Colonic mucosa (tissue), 4 donors: ENCODE data around the gene THSD4. TPM values are rescaled to one million over a fixed set of nuclear protein-coding genes. Genes with fewer than 3 reads are reported as not detected.

Source experiments
- DNase-seq: peaks from one replicate; pipeline ENCODE4 v3.0.0-alpha.2; 2020
- H3K27ac ChIP-seq: fragments of 200-600 bp; one replicate; pipeline ENCODE4 v1.8.0; 2021
- H3K27me3 ChIP-seq: fragments of 200-600 bp; one replicate; pipeline ENCODE4 v1.8.0; 2021
- H3K36me3 ChIP-seq: fragments of 200-600 bp; one replicate; pipeline ENCODE4 v1.8.0; 2021
- H3K4me1 ChIP-seq: fragments of 200-600 bp; one replicate; pipeline ENCODE4 v1.8.0; 2021; ENCODE audit warnings: mild to moderate bottlenecking
- H3K4me3 ChIP-seq: fragments of 200-600 bp; one replicate; pipeline ENCODE4 v1.8.0; 2021
- H3K9ac ChIP-seq, 2 donors: one replicate each; pipeline ENCODE4 v1.7.0; 2013; ENCODE audit warnings: control low read depth in 2 of 2, low read depth in 2 of 2, low read length in 2 of 2
- H3K9me3 ChIP-seq: fragments of 200-600 bp; one replicate; pipeline ENCODE4 v1.8.0; 2021
- CTCF ChIP-seq: fragments of 200-600 bp; IDR thresholded peaks from one replicate; pipeline ENCODE4 v1.8.0; 2022; ENCODE audit warnings: antibody characterized with exemption, mild to moderate bottlenecking
- intact Hi-C: fragments of 100-400 bp; cut with DNase I; formaldehyde crosslinking; loops from one replicate; pipeline ENCODE4 v1.14.1; 2022
- total RNA-seq, 2 donors: library from RNA; stranded (reverse); fragmentation: NEBNext Ultra II Directional in 1 of 2; extraction: Animal tissue kit (Norgen Biotek cat#: 25700) in 1 of 2; gene quantifications; one replicate each; pipeline ENCODE4 v1.2.1, GENCODE V29; 2021
- donor health status: healthy.
- donor health status: DM: no; HTN: no; CAD: no.
- donor health status: DM: no; HTN: no; CAD: no.

THSD4 gene
- total RNA-seq, 2 donors from 2014 or later: 18.8 to 23.5 TPM

DNA sequence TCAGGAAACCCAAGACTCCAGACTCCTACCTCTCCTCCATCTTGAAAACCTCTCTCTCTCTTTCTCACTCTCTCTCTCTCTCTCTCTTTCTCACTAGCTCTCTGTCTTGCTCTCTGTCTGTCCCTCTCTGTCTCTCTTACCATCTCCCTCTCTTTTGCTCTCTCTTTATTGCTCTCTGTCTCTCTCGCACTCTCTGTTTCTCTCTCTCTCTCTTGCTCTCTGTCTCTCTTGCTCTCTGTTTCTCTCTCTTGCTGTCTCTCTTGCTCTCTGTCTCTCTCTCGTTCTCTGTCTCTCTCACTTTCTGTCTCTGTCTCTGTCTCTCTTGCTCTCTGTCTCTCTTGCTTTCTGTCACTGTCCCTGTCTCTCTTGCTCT lies 620.1 kb downstream of the THSD4 start:
- no peak for DNase-seq
- Histone ChIP-seq H3K4me3 (no peak overlapping the region), H3K36me3 (no peaks in the 10 kb centered on the region), H3K4me1 (no peaks in the 10 kb centered on the region), H3K27ac (no peak overlapping the region), H3K9me3 (no peaks in the 10 kb centered on the region), H3K9ac (no peak overlapping the region), H3K27me3 (no peaks in the 10 kb centered on the region)
- TF ChIP-seq CTCF: no peak
- intact Hi-C loops: no loop called here

DNA sequence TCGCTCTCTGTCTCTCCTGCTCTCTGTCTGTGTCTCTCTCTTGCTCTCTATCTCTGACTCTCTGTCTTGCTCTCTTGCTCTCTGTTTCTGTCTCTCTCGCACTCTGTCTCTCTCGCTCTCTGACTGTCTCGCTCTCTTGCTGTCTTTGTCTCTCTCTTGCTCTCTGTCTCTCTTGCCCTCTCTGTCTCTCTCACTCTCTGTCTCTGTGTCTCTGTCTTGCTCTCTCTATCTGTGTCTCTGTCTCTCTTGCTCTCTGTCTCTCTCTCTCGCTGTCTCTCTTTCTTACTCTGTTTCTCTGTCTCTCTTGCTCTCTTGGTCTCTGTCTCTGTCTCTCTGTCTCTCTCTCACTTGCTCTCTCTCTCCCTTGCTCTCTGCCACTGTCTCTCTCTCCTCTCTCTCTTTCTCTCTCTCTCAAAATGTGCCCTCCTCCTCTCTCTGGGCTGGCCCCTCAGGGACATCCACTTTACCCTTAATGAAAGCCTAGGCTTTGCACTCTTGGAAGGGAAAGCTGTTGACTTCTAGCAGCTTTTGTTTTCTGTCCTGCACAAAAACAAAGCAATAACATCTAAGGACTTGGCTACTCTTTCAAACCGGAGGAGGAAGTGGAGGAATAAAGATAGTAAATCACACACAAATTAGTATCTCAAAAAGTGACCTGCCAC lies 621.1 kb downstream of the THSD4 start:
- no peaks in the 10 kb centered on the region for H3K4me1 ChIP-seq
- H3K27me3 ChIP-seq: no peaks in the 10 kb centered on the region
- H3K4me3 ChIP-seq: no peak overlapping the region
- TF ChIP-seq CTCF: no peak
- intact Hi-C loops: no loop called here
- H3K36me3 ChIP-seq: no peaks in the 10 kb centered on the region
- no peak overlapping the region for H3K27ac ChIP-seq
- H3K9ac ChIP-seq: no peak overlapping the region
- DNase-seq: no peak
- no peaks in the 10 kb centered on the region for H3K9me3 ChIP-seq

- Histone ChIP-seq H3K9me3 (no peaks in the 10 kb centered on the region), H3K9ac (no peak overlapping the region), H3K4me1 (no peaks in the 10 kb centered on the region), H3K4me3 (no peak overlapping the region), H3K36me3 (no peaks in the 10 kb centered on the region), H3K27ac (no peak overlapping the region), H3K27me3 (no peaks in the 10 kb centered on the region)
- TF ChIP-seq CTCF: no peak
- DNase-seq: no peak
- intact Hi-C loops: no loop called here
Measured at GRCh38 chr15:71737761-71738160, 622.5 kb downstream of the THSD4 start.

- H3K36me3 ChIP-seq: no peaks in the 10 kb centered on the region
- no peak overlapping the region for H3K4me3 ChIP-seq
- no peak for TF ChIP-seq CTCF
- no peaks in the 10 kb centered on the region for H3K4me1 ChIP-seq
- no peak for DNase-seq
- H3K9me3 ChIP-seq: no peaks in the 10 kb centered on the region
- H3K27me3 ChIP-seq: no peaks in the 10 kb centered on the region
- intact Hi-C loops: no loop called here
- H3K9ac ChIP-seq: no peak overlapping the region
- H3K27ac ChIP-seq: no peak overlapping the region
Measured at GRCh38 chr15:71739355-71739754, 624.1 kb downstream of the THSD4 start.

- no peaks in the 10 kb centered on the region for H3K36me3 ChIP-seq
- H3K9ac ChIP-seq: no peak overlapping the region
- no peak overlapping the region for H3K27ac ChIP-seq
- no peak for DNase-seq
- no peaks in the 10 kb centered on the region for H3K9me3 ChIP-seq
- no peak for TF ChIP-seq CTCF
- no peaks in the 10 kb centered on the region for H3K4me1 ChIP-seq
- intact Hi-C loops: no loop called here
- H3K27me3 ChIP-seq: no peaks in the 10 kb centered on the region
- no peak overlapping the region for H3K4me3 ChIP-seq
Measured at GRCh38 chr15:71742964-71743363, 627.7 kb downstream of the THSD4 start.
